Adrenal gland (tissue), 5 donors: ENCODE measurements around the gene NCK2.

Experiments used
- POLR2A ChIP-seq, 2 donors: fragments of 450-650 bp; IDR thresholded peaks; one replicate each; pipeline ENCODE4 v1.6.1; 2017; ENCODE audit warnings: antibody characterized with exemption in 2 of 2, mild to moderate bottlenecking in 2 of 2, moderate library complexity in 1 of 2
- TF ChIP-seq, protein P1 (sequence below), 6 experiments: fragments of 450-650 bp in 4 of 6; fragments of 200-600 bp in 2 of 6; sonication (generic) in 1 of 6; IDR thresholded peaks; 1 replicate in 5 of 6; 2 replicates in 1 of 6; pipeline versions ENCODE4 v1.5.1 to v1.8.0; 2016 to 2021; ENCODE audit warnings: antibody characterized with exemption in 6 of 6, mild to moderate bottlenecking in 2 of 6, moderate library complexity in 1 of 6
- donor health status: DM: no; HTN: no; CAD: no.

DNA sequence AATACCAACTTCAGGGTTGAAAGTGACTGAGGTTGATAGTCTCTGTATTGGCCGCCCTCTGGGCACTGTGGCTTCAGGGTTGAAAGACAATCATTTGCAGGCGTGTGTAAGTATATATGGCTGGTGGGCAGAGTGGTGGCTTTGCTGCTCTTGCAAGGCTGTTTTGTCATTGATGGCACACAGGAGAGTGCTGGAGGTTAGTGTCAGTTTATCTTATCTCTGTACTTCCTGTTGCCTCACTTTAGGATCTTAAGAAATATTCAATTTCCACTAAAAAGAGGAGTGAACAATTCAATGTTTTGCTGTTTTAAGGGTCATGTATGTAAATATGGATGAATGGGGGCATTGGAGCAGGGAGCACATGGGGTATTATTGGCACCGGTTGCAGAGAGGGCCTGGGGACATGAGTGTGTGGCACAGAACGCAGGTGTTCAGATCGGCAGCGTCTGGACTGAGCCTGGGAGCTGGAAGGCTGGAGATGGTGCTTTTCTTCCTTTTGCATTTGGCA, 51.5 kb downstream of the NCK2 start:
- TF ChIP-seq, protein P1, sequence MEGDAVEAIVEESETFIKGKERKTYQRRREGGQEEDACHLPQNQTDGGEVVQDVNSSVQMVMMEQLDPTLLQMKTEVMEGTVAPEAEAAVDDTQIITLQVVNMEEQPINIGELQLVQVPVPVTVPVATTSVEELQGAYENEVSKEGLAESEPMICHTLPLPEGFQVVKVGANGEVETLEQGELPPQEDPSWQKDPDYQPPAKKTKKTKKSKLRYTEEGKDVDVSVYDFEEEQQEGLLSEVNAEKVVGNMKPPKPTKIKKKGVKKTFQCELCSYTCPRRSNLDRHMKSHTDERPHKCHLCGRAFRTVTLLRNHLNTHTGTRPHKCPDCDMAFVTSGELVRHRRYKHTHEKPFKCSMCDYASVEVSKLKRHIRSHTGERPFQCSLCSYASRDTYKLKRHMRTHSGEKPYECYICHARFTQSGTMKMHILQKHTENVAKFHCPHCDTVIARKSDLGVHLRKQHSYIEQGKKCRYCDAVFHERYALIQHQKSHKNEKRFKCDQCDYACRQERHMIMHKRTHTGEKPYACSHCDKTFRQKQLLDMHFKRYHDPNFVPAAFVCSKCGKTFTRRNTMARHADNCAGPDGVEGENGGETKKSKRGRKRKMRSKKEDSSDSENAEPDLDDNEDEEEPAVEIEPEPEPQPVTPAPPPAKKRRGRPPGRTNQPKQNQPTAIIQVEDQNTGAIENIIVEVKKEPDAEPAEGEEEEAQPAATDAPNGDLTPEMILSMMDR (IDR thresholded peaks at IDR 0.05), result no peak
- no peak for TF ChIP-seq POLR2A (IDR thresholded peaks at IDR 0.05)
